SK-N-SH treated with all-trans-retinoic acid at 6 μM for 48 hours (cell line): ENCODE results near the gene IL31.
A peak's percentile ranks its signal among the peaks of the same experiment; 100 is the strongest.

ENCODE experiments used
- ATAC-seq: fragments of 200-7000 bp; cut with Tn5 transposase; 3 replicates; pipeline ENCODE4 v1.9.1; 2020; ENCODE audit warnings: mild to moderate bottlenecking, moderate library complexity
- ARNTL ChIP-seq: fragments of 450-650 bp; formaldehyde crosslinking; IDR thresholded peaks from 2 replicates; pipeline ENCODE4 v1.5.0; 2020; ENCODE audit warnings: low read depth, mild to moderate bottlenecking, moderate library complexity, borderline replicate concordance
- BACH2 ChIP-seq: fragments of 250-450 bp; sonication (Bioruptor Pico); IDR thresholded peaks from 2 replicates; pipeline ENCODE4 v1.9.0; 2021; ENCODE audit warnings: mild to moderate bottlenecking, borderline replicate concordance
- CREB5 ChIP-seq: fragments of 250-450 bp; sonication (Bioruptor Pico); IDR thresholded peaks from 2 replicates; pipeline ENCODE4 v1.5.1; 2020; ENCODE audit warnings: low read depth, mild to moderate bottlenecking, moderate library complexity
- CSDC2 ChIP-seq: fragments of 250-450 bp; sonication (Bioruptor Pico); IDR thresholded peaks from 2 replicates; pipeline ENCODE4 v1.5.0; 2020; ENCODE audit warnings: mild to moderate bottlenecking, moderate library complexity
- CSRNP3 ChIP-seq: fragments of 250-450 bp; sonication (Bioruptor Pico); IDR thresholded peaks from 2 replicates; pipeline ENCODE4 v1.5.1; 2021; ENCODE audit warnings: mild to moderate bottlenecking, moderate library complexity
- ESRRG ChIP-seq: fragments of 250-450 bp; sonication (Bioruptor Pico); IDR thresholded peaks from 2 replicates; pipeline ENCODE4 v1.6.1; 2021; ENCODE audit warnings: mild to moderate bottlenecking
- GLIS3 ChIP-seq: fragments of 250-450 bp; sonication (Bioruptor Pico); IDR thresholded peaks from 2 replicates; pipeline ENCODE4 v1.5.0; 2020; ENCODE audit warnings: mild to moderate bottlenecking, moderate library complexity
- ISL1 ChIP-seq: fragments of 250-450 bp; sonication (Bioruptor Pico); IDR thresholded peaks from 2 replicates; pipeline ENCODE4 v2.1.2; 2022; ENCODE audit warnings: mild to moderate bottlenecking, moderate library complexity
- PATZ1 ChIP-seq: fragments of 250-450 bp; sonication (Bioruptor Pico); IDR thresholded peaks from 2 replicates; pipeline ENCODE4 v1.8.0; 2020; ENCODE audit warnings: mild to moderate bottlenecking, moderate library complexity, borderline replicate concordance
- POU6F1 ChIP-seq: fragments of 250-450 bp; sonication (Bioruptor Pico); IDR thresholded peaks from 2 replicates; pipeline ENCODE4 v1.8.0; 2021; ENCODE audit warnings: low read depth, mild to moderate bottlenecking, moderate library complexity, borderline replicate concordance
- RARB ChIP-seq: fragments of 250-450 bp; sonication (Bioruptor Pico); IDR thresholded peaks from 2 replicates; pipeline ENCODE4 v1.8.0; 2021; ENCODE audit warnings: mild to moderate bottlenecking, moderate library complexity
- SNAI2 ChIP-seq: fragments of 250-450 bp; sonication (Bioruptor Pico); IDR thresholded peaks from 2 replicates; pipeline ENCODE4 v1.5.0; 2020; ENCODE audit warnings: mild to moderate bottlenecking, moderate library complexity
- TSHZ2 ChIP-seq: fragments of 250-450 bp; sonication (Bioruptor Pico); IDR thresholded peaks from 2 replicates; pipeline ENCODE4 v1.5.0; 2020; ENCODE audit warnings: mild to moderate bottlenecking, moderate library complexity
- ZC3H10 ChIP-seq: fragments of 250-450 bp; sonication (Bioruptor Pico); IDR thresholded peaks from 2 replicates; pipeline ENCODE4 v1.5.1; 2021; ENCODE audit warnings: mild to moderate bottlenecking, moderate library complexity
- ZFP3 ChIP-seq: fragments of 250-450 bp; sonication (Bioruptor Pico); IDR thresholded peaks from 2 replicates; pipeline ENCODE4 v1.5.0; 2020; ENCODE audit warnings: mild to moderate bottlenecking, moderate library complexity
- ZFP30 ChIP-seq: fragments of 450-650 bp; formaldehyde crosslinking; IDR thresholded peaks from 2 replicates; pipeline ENCODE4 v1.5.0; 2022; ENCODE audit warnings: mild to moderate bottlenecking, moderate library complexity
- ZNF565 ChIP-seq: fragments of 450-650 bp; formaldehyde crosslinking; conservative IDR thresholded peaks from 2 replicates; pipeline ENCODE4 v1.5.0; 2020; ENCODE audit warnings: low read depth, mild to moderate bottlenecking, moderate library complexity
- ZNF70 ChIP-seq: fragments of 450-650 bp; formaldehyde crosslinking; IDR thresholded peaks from 2 replicates; pipeline ENCODE4 v1.5.0; 2020; ENCODE audit warnings: mild to moderate bottlenecking, moderate library complexity
- ZNF8 ChIP-seq: fragments of 450-650 bp; formaldehyde crosslinking; IDR thresholded peaks from 2 replicates; pipeline ENCODE4 v1.5.0; 2020; ENCODE audit warnings: mild to moderate bottlenecking, moderate library complexity

IL31 gene

GRCh38 chr12:122206111-122206881, 32.3 kb upstream of the IL31 start:
- no peak for TF ChIP-seq ZFP3 (CRISPR knock-in tag)
- no peak for TF ChIP-seq ESRRG
- no peak for TF ChIP-seq ISL1
- no peak for TF ChIP-seq ZNF8 (CRISPR knock-in tag)
- no peak for TF ChIP-seq RARB (CRISPR knock-in tag)
- no peak; the same call in 1 of the 2 replicates for TF ChIP-seq GLIS3 (CRISPR knock-in tag)
- no peak for TF ChIP-seq ZC3H10 (CRISPR knock-in tag)
- TF ChIP-seq CREB5 (CRISPR knock-in tag), result no peak
- no peak for TF ChIP-seq POU6F1 (CRISPR knock-in tag)
- TF ChIP-seq CSDC2, result no peak
- no peak for TF ChIP-seq CSRNP3 (CRISPR knock-in tag)
- ATAC-seq, result peak; percentile 3; the same call in 2 of the 3 replicates

- ATAC-seq, result peak; percentile 7; the same call in 2 of the 3 replicates
- TF ChIP-seq ARNTL (no peak), ESRRG (no peak), CREB5 (CRISPR knock-in tag) (no peak), BACH2 (CRISPR knock-in tag) (no peak), ZNF565 (no peak), ZFP30 (CRISPR knock-in tag) (no peak), SNAI2 (no peak), ZNF70 (CRISPR knock-in tag) (no peak), TSHZ2 (CRISPR knock-in tag) (no peak), ISL1 (no peak), PATZ1 (CRISPR knock-in tag) (no peak), CSDC2 (no peak)
Observed at GRCh38 chr12:122205053-122205925, 31.3 kb upstream of the IL31 start.
